ENCODE results near the gene MRAP.
A peak's percentile ranks its signal among the peaks of the same experiment; 100 is the strongest.

MRAP gene

GRCh38 chr21:32281531-32281930 is 17.1 kb upstream of the MRAP start:
- no peak for DNase-seq (ENCODE audit: low read depth in 1 of 2, low spot score in 1 of 2)
- Histone ChIP-seq H3K27ac (replicated peaks) (no peak overlapping the region), H3K27me3 (ENCODE audit: insufficient read depth, poor library complexity, severe bottlenecking) (no peaks in the 10 kb centered on the region), H3K4me3 (replicated peaks; ENCODE audit: insufficient read depth, low read length) (no peak overlapping the region)
- TF ChIP-seq POLR2AphosphoS5 (IDR thresholded peaks at IDR 0.05; ENCODE audit: low read depth) (no peak), GABPA (IDR thresholded peaks at IDR 0.05; ENCODE audit: low read depth) (no peak), SPI1 (IDR thresholded peaks at IDR 0.05; ENCODE audit: borderline replicate concordance, low read depth) (no peak)
- TF ChIP-seq, protein P1, sequence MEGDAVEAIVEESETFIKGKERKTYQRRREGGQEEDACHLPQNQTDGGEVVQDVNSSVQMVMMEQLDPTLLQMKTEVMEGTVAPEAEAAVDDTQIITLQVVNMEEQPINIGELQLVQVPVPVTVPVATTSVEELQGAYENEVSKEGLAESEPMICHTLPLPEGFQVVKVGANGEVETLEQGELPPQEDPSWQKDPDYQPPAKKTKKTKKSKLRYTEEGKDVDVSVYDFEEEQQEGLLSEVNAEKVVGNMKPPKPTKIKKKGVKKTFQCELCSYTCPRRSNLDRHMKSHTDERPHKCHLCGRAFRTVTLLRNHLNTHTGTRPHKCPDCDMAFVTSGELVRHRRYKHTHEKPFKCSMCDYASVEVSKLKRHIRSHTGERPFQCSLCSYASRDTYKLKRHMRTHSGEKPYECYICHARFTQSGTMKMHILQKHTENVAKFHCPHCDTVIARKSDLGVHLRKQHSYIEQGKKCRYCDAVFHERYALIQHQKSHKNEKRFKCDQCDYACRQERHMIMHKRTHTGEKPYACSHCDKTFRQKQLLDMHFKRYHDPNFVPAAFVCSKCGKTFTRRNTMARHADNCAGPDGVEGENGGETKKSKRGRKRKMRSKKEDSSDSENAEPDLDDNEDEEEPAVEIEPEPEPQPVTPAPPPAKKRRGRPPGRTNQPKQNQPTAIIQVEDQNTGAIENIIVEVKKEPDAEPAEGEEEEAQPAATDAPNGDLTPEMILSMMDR (IDR thresholded peaks at IDR 0.05; ENCODE audit: insufficient read depth, low read length), result no peak
- TF ChIP-seq, protein P2, sequence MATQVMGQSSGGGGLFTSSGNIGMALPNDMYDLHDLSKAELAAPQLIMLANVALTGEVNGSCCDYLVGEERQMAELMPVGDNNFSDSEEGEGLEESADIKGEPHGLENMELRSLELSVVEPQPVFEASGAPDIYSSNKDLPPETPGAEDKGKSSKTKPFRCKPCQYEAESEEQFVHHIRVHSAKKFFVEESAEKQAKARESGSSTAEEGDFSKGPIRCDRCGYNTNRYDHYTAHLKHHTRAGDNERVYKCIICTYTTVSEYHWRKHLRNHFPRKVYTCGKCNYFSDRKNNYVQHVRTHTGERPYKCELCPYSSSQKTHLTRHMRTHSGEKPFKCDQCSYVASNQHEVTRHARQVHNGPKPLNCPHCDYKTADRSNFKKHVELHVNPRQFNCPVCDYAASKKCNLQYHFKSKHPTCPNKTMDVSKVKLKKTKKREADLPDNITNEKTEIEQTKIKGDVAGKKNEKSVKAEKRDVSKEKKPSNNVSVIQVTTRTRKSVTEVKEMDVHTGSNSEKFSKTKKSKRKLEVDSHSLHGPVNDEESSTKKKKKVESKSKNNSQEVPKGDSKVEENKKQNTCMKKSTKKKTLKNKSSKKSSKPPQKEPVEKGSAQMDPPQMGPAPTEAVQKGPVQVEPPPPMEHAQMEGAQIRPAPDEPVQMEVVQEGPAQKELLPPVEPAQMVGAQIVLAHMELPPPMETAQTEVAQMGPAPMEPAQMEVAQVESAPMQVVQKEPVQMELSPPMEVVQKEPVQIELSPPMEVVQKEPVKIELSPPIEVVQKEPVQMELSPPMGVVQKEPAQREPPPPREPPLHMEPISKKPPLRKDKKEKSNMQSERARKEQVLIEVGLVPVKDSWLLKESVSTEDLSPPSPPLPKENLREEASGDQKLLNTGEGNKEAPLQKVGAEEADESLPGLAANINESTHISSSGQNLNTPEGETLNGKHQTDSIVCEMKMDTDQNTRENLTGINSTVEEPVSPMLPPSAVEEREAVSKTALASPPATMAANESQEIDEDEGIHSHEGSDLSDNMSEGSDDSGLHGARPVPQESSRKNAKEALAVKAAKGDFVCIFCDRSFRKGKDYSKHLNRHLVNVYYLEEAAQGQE (IDR thresholded peaks at IDR 0.05; ENCODE audit: insufficient replicate concordance, low read depth), result no peak

GRCh38 chr21:32282992-32283391 is 15.7 kb upstream of the MRAP start:
- TF ChIP-seq, protein P2 (IDR thresholded peaks at IDR 0.05; ENCODE audit: insufficient replicate concordance, low read depth), result no peak
- TF ChIP-seq GABPA (IDR thresholded peaks at IDR 0.05; ENCODE audit: low read depth) (no peak), POLR2AphosphoS5 (IDR thresholded peaks at IDR 0.05; ENCODE audit: low read depth) (no peak), SPI1 (IDR thresholded peaks at IDR 0.05; ENCODE audit: borderline replicate concordance, low read depth) (no peak)
- TF ChIP-seq, protein P1 (IDR thresholded peaks at IDR 0.05; ENCODE audit: insufficient read depth, low read length), result no peak
- no peaks in the 10 kb centered on the region for H3K27me3 ChIP-seq (ENCODE audit: insufficient read depth, poor library complexity, severe bottlenecking)
- peak in 1 of 2 experiments; percentile 28 for DNase-seq (ENCODE audit: low read depth in 1 of 2, low spot score in 1 of 2)
- H3K4me3 ChIP-seq (replicated peaks; ENCODE audit: insufficient read depth, low read length), result no peak overlapping the region
- peak overlapping the region; percentile 36 for H3K27ac ChIP-seq (replicated peaks)

GRCh38 chr21:32285476-32285875 is 13.2 kb upstream of the MRAP start:
- TF ChIP-seq SPI1 (IDR thresholded peaks at IDR 0.05; ENCODE audit: borderline replicate concordance, low read depth) (no peak), GABPA (IDR thresholded peaks at IDR 0.05; ENCODE audit: low read depth) (no peak), POLR2AphosphoS5 (IDR thresholded peaks at IDR 0.05; ENCODE audit: low read depth) (no peak)
- TF ChIP-seq, protein P2 (IDR thresholded peaks at IDR 0.05; ENCODE audit: insufficient replicate concordance, low read depth), result no peak
- TF ChIP-seq, protein P1 (IDR thresholded peaks at IDR 0.05; ENCODE audit: insufficient read depth, low read length), result no peak
- no peak for DNase-seq (ENCODE audit: low read depth in 1 of 2, low spot score in 1 of 2)
- no peaks in the 10 kb centered on the region for H3K27me3 ChIP-seq (ENCODE audit: insufficient read depth, poor library complexity, severe bottlenecking)
- no peak overlapping the region for H3K4me3 ChIP-seq (replicated peaks; ENCODE audit: insufficient read depth, low read length)
- no peak overlapping the region for H3K27ac ChIP-seq (replicated peaks)

Measured in HL-60 (cell line).